ENCODE results near the gene TXLNB. TPM values are rescaled to one million over a fixed set of nuclear protein-coding genes. Genes with fewer than 3 reads are reported as not detected.

Gene TXLNB
- under 1 TPM; 0.11 to 0.22 TPM for total RNA-seq

DNA sequence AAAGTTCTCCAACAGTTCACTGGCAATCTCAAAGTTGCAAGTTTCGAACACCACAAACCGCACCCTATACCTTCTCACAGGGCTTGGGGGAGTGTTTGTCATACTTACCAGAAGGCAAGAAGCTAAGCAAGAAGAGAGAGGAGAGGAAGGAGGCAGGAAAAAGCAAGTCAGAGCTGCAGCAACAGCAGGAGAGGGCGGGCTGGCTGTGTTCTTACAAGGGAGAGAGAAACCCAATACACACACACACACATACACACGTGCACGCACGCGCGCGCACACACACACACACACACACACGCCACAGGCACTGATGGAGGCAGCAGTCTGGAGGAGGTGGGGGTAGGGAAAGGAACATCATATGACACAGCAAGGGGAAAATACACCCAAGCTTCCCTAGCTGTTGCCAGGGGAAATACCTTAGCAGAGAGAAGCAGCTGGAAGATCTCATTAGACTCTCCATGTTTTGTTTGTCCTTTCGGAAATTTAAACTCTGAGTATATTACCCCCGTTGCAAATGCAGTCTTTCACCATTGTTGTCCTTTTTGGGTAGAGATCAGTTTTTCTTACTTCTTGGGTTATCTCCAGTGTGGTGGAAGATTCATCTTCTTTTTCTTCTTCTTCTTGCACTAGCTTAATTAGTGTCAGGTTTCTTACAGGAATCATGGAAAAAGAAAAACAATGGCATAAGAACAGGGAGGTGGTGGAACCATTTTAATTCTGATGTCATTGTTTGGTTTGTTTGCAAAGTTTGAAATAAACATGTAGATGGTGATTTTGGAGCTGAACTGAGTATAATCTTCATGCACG is at the start of gene TXLNB:
TSS of gene TXLNB (minus strand) at position 186 of the 807 bp plus-strand sequence. CDS start 3,099 bp downstream, outside the sequence.
- ATAC-seq (peak; percentile 92), DNase-seq (peak; percentile 92)
- ChIA-PET CTCF (interaction anchor here (0.7 to 2.9 kb wide), 10 partner anchors 10 to 167 kb away, joined by 3 to 14 read pairs (median 6); no protein-coding TSS in a partner anchor), POLR2A (interaction anchor here (0.6 to 3.4 kb wide), 14 partner anchors 12 to 154 kb away, joined by 3 to 11 read pairs (median 4); partner anchors contain the start of gene CITED2)
- Mint-ChIP-seq H3K27ac (peak within 1 kb of the TSS; percentile 96), H3K4me1 (ENCODE audit: low read depth) (peaks cover 55% of the 10 kb centered on the region), H3K36me3 (ENCODE audit: low read depth) (peaks cover 2% of the 10 kb centered on the region), H3K4me3 (peak within 1 kb of the TSS; percentile 76), H3K27me3 (no peaks in the 10 kb centered on the region), H3K9me3 (no peaks in the 10 kb centered on the region)
- TF ChIP-seq, protein P1, sequence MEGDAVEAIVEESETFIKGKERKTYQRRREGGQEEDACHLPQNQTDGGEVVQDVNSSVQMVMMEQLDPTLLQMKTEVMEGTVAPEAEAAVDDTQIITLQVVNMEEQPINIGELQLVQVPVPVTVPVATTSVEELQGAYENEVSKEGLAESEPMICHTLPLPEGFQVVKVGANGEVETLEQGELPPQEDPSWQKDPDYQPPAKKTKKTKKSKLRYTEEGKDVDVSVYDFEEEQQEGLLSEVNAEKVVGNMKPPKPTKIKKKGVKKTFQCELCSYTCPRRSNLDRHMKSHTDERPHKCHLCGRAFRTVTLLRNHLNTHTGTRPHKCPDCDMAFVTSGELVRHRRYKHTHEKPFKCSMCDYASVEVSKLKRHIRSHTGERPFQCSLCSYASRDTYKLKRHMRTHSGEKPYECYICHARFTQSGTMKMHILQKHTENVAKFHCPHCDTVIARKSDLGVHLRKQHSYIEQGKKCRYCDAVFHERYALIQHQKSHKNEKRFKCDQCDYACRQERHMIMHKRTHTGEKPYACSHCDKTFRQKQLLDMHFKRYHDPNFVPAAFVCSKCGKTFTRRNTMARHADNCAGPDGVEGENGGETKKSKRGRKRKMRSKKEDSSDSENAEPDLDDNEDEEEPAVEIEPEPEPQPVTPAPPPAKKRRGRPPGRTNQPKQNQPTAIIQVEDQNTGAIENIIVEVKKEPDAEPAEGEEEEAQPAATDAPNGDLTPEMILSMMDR (IDR thresholded peaks at IDR 0.05): no peak
- intact Hi-C loops (cut with micrococcal nuclease): loop anchor here (5.0 kb wide), 2 partner anchors 70 to 140 kb away; no protein-coding TSS in a partner anchor

GRCh38 chr6:139341060-139341459 is 49.3 kb upstream of the TXLNB start:
- peaks cover 8% of the 10 kb centered on the region for H3K9me3 Mint-ChIP-seq
- H3K27me3 Mint-ChIP-seq: no peaks in the 10 kb centered on the region
- DNase-seq (no peak), ATAC-seq (no peak)
- H3K4me3 Mint-ChIP-seq: no peak overlapping the region
- intact Hi-C loops (cut with micrococcal nuclease): no loop called here
- peaks cover 24% of the 10 kb centered on the region for H3K4me1 Mint-ChIP-seq (ENCODE audit: low read depth)
- ChIA-PET POLR2A (no interaction called here), CTCF (no interaction called here)
- H3K36me3 Mint-ChIP-seq (ENCODE audit: low read depth): no peaks in the 10 kb centered on the region
- H3K27ac Mint-ChIP-seq: no peak overlapping the region
- TF ChIP-seq, protein P1 (IDR thresholded peaks at IDR 0.05): no peak

GRCh38 chr6:139338795-139339194 is 47.0 kb upstream of the TXLNB start:
- H3K27ac Mint-ChIP-seq: no peak overlapping the region
- peaks cover 16% of the 10 kb centered on the region for H3K4me1 Mint-ChIP-seq (ENCODE audit: low read depth)
- ATAC-seq (no peak), DNase-seq (no peak)
- TF ChIP-seq, protein P1 (IDR thresholded peaks at IDR 0.05): no peak
- no peaks in the 10 kb centered on the region for H3K27me3 Mint-ChIP-seq
- CTCF ChIA-PET: interaction anchor here (1.0 to 3.0 kb wide), 3 partner anchors 11 to 46 kb away, joined by 3 to 8 read pairs (median 3); no protein-coding TSS in a partner anchor
- no peaks in the 10 kb centered on the region for H3K36me3 Mint-ChIP-seq (ENCODE audit: low read depth)
- intact Hi-C loops (cut with micrococcal nuclease): no loop called here
- H3K9me3 Mint-ChIP-seq: peaks cover 8% of the 10 kb centered on the region
- no peak overlapping the region for H3K4me3 Mint-ChIP-seq
- POLR2A ChIA-PET: interaction anchor here (0.5 kb wide), 1 partner anchor 603 kb away, joined by 3 read pairs; no protein-coding TSS in a partner anchor

- Mint-ChIP-seq H3K36me3 (ENCODE audit: low read depth) (no peaks in the 10 kb centered on the region), H3K27me3 (no peaks in the 10 kb centered on the region), H3K4me1 (ENCODE audit: low read depth) (peaks cover 7% of the 10 kb centered on the region), H3K4me3 (no peak overlapping the region), H3K27ac (no peak overlapping the region), H3K9me3 (peaks cover 7% of the 10 kb centered on the region)
- DNase-seq: no peak
- ATAC-seq: no peak
- ChIA-PET CTCF (interaction anchor here (1.0 to 3.0 kb wide), 4 partner anchors 13 to 118 kb away, joined by 3 to 9 read pairs (median 6); no protein-coding TSS in a partner anchor), POLR2A (no interaction called here)
- TF ChIP-seq, protein P1 (IDR thresholded peaks at IDR 0.05): no peak
- intact Hi-C loops (cut with micrococcal nuclease): no loop called here
Observed at GRCh38 chr6:139337830-139338229, 46.0 kb upstream of the TXLNB start.

GRCh38 chr6:139337001-139337400 is 45.2 kb upstream of the TXLNB start:
- H3K4me1 Mint-ChIP-seq (ENCODE audit: low read depth): peaks cover 3% of the 10 kb centered on the region
- ATAC-seq (no peak), DNase-seq (no peak)
- no peak overlapping the region for H3K4me3 Mint-ChIP-seq
- no peaks in the 10 kb centered on the region for H3K27me3 Mint-ChIP-seq
- H3K36me3 Mint-ChIP-seq (ENCODE audit: low read depth): no peaks in the 10 kb centered on the region
- H3K9me3 Mint-ChIP-seq: peaks cover 3% of the 10 kb centered on the region
- H3K27ac Mint-ChIP-seq: no peak overlapping the region
- intact Hi-C loops (cut with micrococcal nuclease): no loop called here
- ChIA-PET POLR2A (interaction anchor here (1.2 kb wide), 1 partner anchor 120 kb away, joined by 3 read pairs; no protein-coding TSS in a partner anchor), CTCF (interaction anchor here (1.0 to 3.0 kb wide), 4 partner anchors 12 to 117 kb away, joined by 3 to 9 read pairs (median 6); no protein-coding TSS in a partner anchor)
- TF ChIP-seq, protein P1 (IDR thresholded peaks at IDR 0.05): no peak
